Measurements from ENCODE around the gene EMD.

GRCh38 chrX:154357205-154357604 is 21.9 kb upstream of the EMD start:
- TF ChIP-seq POLR2A (IDR thresholded peaks at IDR 0.05; ENCODE audit: low read depth, low read length) (no peak; the same call in 1 of the 2 replicates), TAF1 (IDR thresholded peaks at IDR 0.05; ENCODE audit: borderline replicate concordance, low read depth, low read length) (no peak)

Measured in GM12892 (cell line).